ENCODE measurements around the gene GGCX.
"Not testable (repeated sequence)": the region's sequence is repeated elsewhere in the genome, so short reads cannot be mapped to it uniquely, and the experiment has no call there.

Gene GGCX

GRCh38 chr2:85593023-85593422, 31.7 kb upstream of the GGCX start:
- DNase-seq = no peak

- not testable (repeated sequence) for DNase-seq
Measured at GRCh38 chr2:85592299-85592698, 31.0 kb upstream of the GGCX start.

- DNase-seq = no peak
Measured at GRCh38 chr2:85591563-85591962, 30.3 kb upstream of the GGCX start.

GRCh38 chr2:85590950-85591349, 29.7 kb upstream of the GGCX start:
- DNase-seq = no peak

GRCh38 chr2:85589982-85590791, 28.9 kb upstream of the GGCX start:
- no peak for DNase-seq

- no peak for DNase-seq
Measured at GRCh38 chr2:85589181-85589580, 27.9 kb upstream of the GGCX start.

GRCh38 chr2:85588645-85589044, 27.4 kb upstream of the GGCX start:
- DNase-seq = no peak

- no peak for DNase-seq
Measured at GRCh38 chr2:85588236-85588635, 26.9 kb upstream of the GGCX start.

- DNase-seq = no peak
Measured at GRCh38 chr2:85585781-85586105, 24.4 kb upstream of the GGCX start.

- peak in 1 of 2 experiments; percentile 20 for DNase-seq
Measured at GRCh38 chr2:85584857-85585780, 23.8 kb upstream of the GGCX start.

- DNase-seq = peak in 1 of 2 experiments; percentile 46
Measured at GRCh38 chr2:85584354-85584856, 23.1 kb upstream of the GGCX start, which contains the start of gene VAMP5. TSS of gene VAMP5 (plus strand) at chr2:85584431. CDS start at chr2:85584491, 60 bp downstream.

- DNase-seq = no peak
Measured at GRCh38 chr2:85583667-85584353, 22.5 kb upstream of the GGCX start.

GRCh38 chr2:85582492-85582891, 21.2 kb upstream of the GGCX start:
- no peak for DNase-seq

GRCh38 chr2:85580206-85580605, 18.9 kb upstream of the GGCX start:
- no peak for DNase-seq

GRCh38 chr2:85579266-85579935, 18.1 kb upstream of the GGCX start:
- no peak for DNase-seq

GRCh38 chr2:85578243-85579180, 17.2 kb upstream of the GGCX start:
- DNase-seq = peak in 1 of 2 experiments; percentile 10

- DNase-seq = peak; percentile 60
Measured at GRCh38 chr2:85577386-85578242, 16.3 kb upstream of the GGCX start, which contains the start of gene VAMP8. TSS of gene VAMP8 (plus strand) at chr2:85577586. CDS start at chr2:85577647, 61 bp downstream.

GRCh38 chr2:85577063-85577385, 15.7 kb upstream of the GGCX start:
- no peak for DNase-seq

- DNase-seq = no peak
Measured at GRCh38 chr2:85575739-85576138, 14.4 kb upstream of the GGCX start.

- no peak for DNase-seq
Measured at GRCh38 chr2:85566265-85566664, 5.0 kb upstream of the GGCX start.
